Skin of body (tissue), 2 donors: ENCODE data around the gene MRGPRF. TPM values are rescaled to one million over a fixed set of nuclear protein-coding genes. Genes with fewer than 3 reads are reported as not detected.

Experiments used
- DNase-seq: peaks from one replicate; lab custom pipeline; 2025; lab: John Stamatoyannopoulos, UW
- total RNA-seq: library from RNA; depleted of rRNA; stranded (reverse); fragments of >200 nt; gene quantifications from one replicate; pipeline ENCODE4 v1.2.3, GENCODE V29; 2014

The MRGPRF gene
- total RNA-seq, 1 donor from 2014 or later: 13.0 TPM

- DNase-seq: no peak
Measured at GRCh38 chr11:69024509-69024908, 11.5 kb upstream of the MRGPRF start.

GRCh38 chr11:69022260-69022659 is 9.2 kb upstream of the MRGPRF start:
- no peak for DNase-seq

- DNase-seq: no peak
Measured at GRCh38 chr11:69018924-69019323, 5.9 kb upstream of the MRGPRF start.

DNA sequence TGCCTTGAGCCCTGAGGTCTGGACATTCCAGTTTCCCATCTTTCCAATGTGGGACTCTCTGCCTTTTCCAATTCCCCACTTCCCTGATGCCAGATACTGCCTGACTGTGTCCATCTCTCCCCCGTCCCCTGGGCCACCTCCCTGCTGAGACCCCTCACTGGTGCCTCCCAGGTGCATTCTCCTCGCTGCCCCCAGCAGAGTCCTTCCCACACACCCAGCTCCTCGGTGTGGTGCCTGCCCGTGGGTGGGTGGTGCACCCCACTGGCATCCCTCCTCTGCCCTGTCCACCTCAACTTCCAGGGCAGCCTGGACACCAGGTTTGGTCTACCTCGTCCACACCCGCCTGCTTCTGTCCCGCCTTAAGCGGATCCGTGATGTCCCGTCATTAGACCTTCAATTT is 4.9 kb upstream of the MRGPRF start:
- DNase-seq: no peak

DNA sequence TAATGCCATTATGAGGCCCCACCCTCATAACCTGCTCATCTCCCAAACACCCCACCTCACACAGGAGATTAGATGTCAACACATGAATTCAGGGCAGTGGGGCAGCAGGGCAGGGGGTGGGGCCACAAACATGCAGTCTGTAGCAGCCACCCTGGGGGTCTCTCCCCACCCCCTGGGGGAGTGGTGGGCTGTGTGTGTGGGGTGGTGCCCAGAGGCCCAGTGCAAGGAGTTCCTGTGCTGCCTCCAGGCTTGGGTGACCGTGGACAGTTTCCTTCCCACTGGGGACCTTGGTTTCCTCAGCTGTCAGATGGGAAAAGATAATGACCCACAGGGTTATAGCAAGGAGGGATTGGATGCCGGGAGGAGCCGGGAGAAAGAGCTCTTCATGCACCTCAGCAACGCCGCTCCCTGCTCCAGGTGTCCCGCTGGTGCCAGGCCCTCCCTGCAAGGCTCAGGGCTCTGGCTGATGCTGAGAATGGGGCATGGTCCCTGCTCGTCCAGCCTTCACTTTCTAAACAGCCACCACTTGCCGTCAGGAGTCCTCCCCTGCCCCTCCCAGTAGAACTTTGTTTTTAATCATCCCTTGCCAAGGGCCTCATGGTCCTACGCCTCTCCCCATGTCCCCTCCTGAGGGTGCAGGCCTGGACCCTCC is 2.0 kb upstream of the MRGPRF start:
- no peak for DNase-seq

GRCh38 chr11:69014084-69014851 is 1.2 kb upstream of the MRGPRF start:
- DNase-seq: no peak

GRCh38 chr11:69012092-69013008 is 696 bp downstream of the MRGPRF start:
- peak; percentile 68 for DNase-seq

- DNase-seq: no peak
Measured at GRCh38 chr11:69011624-69012091, 1.4 kb downstream of the MRGPRF start.

DNA sequence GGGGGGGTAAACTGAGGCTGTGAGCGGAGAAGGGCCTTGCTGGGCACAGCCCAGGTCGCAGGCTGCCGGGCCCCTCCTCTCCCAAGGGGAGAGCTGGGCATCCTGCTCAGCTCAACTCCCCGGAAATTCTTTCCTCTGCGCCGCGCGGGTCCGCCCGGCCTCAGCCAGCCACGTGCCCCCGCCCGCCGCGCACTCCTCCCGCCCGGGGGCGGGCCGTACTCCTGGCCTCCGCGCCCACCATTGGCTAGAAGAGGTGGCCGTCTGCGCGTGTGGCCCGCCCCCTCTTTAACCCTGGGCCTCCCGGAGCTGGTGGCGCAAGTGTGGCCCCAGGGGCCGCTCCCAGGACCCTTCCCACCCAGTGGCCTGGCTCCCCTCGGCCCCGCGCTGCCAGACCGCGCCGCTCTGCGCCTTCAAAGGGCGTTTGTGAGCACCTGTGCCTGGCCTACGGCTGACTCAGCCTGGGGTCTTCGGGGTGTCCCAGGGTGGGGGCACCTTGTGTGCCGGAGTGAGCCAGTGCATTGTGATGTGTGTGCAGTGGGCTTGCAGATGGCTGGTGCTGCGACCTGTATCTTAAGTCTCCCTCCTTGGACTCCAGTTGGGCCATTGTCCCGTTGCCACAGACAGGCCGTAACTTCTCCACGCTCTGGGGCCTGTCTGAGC is 2.0 kb downstream of the MRGPRF start:
- peak; percentile 25 for DNase-seq

GRCh38 chr11:69010361-69010891 is 2.6 kb downstream of the MRGPRF start:
- no peak for DNase-seq

GRCh38 chr11:69009441-69010211 is 3.4 kb downstream of the MRGPRF start:
- DNase-seq: no peak

- peak; percentile 74 for DNase-seq
Measured at GRCh38 chr11:69008737-69009440, 4.2 kb downstream of the MRGPRF start.

GRCh38 chr11:69007975-69008381 is 5.1 kb downstream of the MRGPRF start:
- DNase-seq: no peak

DNA sequence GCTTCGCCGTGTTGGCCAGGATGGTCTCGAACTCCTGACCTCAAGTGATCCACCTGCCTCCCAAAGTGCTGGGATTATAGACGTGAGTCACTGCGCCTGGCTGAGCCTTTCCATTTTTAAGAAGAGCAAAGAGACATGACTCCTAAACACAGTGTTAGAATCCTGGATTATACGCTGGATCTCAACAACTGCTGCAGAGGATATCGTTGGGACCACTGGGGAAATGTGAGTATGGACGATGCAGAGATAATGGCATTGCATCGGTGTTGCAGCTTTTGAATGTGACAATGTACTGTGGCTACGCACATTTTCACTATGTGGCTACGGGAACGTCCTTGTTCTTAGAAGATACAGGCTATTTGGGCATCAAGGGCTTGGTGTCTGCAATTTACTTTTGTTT is 6.2 kb downstream of the MRGPRF start:
- DNase-seq: no peak

DNA sequence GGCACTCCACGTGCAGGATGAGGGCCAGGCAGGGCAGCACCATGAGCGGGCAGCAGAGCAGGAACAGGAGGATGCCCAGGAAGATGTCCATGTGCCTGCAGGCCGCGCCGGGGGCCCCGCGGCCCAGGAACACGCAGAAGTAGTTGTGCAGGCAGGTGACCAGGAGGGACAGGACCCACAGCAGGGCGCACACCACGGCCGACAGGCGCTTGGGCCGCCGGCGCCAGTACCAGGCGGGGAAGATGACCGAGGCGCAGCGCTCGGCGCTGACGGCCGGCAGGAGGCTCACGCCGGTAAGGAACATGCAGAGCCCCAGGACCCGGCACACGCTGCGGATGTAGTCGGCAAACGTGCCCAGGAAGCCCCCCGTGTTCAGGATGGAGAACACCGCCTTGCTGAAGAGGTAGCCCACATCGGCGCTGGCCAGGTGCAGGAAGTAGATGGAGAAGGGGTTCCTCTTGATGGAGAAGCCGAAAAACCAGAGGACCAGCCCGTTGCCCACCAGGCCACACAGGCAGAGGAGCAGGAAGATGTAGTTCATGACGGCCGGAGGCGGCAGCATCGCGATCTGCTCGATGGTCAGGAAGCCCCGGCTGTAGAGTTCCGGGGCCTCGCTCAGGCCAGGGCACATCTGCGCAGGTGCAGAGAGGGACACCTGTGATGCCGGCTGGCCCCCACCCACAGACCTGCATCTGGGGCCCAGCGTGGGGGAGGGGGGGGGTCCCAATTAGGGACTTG is 7.2 kb downstream of the MRGPRF start:
- no peak for DNase-seq

DNA sequence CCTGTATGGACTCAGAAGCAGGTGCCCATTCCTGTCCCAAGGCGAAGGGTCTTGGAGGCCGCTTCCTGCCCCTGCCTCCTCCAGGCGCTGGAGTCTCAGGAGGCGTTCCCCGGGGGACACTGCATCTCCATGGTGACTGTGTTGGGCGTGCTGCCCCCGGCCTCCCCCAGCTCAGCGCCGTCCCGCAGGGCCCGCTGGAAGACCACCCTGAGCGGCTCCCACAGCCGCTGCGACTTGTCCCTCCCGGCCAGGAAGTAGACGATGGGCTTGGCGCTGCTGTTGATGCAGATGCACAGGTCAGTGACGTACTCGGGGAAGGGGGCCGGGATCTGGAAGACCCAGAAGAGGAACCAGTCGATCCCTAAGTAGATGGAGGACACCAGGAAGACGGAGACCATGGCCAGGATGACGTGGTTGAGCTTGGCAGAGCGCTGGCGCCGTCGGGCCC is 7.8 kb downstream of the MRGPRF start:
- no peak for DNase-seq

GRCh38 chr11:69004411-69005182 is 8.4 kb downstream of the MRGPRF start:
- DNase-seq: no peak

- DNase-seq: no peak
Measured at GRCh38 chr11:69003866-69004367, 9.1 kb downstream of the MRGPRF start.
